NT2/D1 (cell line): ENCODE data around the gene INSL3.
"Not testable (repeated sequence)": the region's sequence is repeated elsewhere in the genome, so short reads cannot be mapped to it uniquely, and the experiment has no call there.

Experiments used
- YY1 ChIP-seq: IDR thresholded peaks from 2 replicates; pipeline ENCODE4 v1.6.1; 2011; ENCODE audit not compliant: insufficient read length, insufficient read depth
- ZNF274 ChIP-seq: IDR thresholded peaks from 2 replicates; pipeline ENCODE4 v1.6.1; 2011; ENCODE audit warnings: mild to moderate bottlenecking, low read depth, low read length

DNA sequence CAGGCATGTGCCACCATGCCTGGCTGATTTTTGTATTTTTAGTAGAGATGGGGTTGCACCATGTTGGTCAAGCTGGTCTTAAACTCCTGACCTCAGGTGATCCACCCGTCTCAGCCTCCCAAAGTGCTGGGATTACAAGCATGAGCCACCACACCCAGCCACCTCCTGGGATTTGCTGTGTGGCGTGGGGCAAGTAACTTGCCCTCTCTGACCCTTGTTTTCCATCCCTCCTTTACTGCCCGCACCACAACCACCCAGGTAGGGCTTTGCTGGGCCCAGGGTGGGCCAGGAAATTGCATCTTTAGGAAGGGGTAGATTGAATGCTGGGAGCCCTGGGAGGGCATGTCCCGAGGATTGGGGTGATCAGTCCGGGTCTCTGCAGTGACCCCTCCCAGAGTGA lies 37.6 kb downstream of the INSL3 start:
- not testable (repeated sequence) for TF ChIP-seq YY1, ZNF274
